ENCODE measurements around the gene CTTNBP2. TPM values are rescaled to one million over a fixed set of nuclear protein-coding genes. Genes with fewer than 3 reads are reported as not detected.

CTTNBP2 gene
- total and polyA plus RNA-seq, 2 of the 4 experiments (the other 2 are of a cell fraction), result 6.6 to 11.3 TPM

DNA sequence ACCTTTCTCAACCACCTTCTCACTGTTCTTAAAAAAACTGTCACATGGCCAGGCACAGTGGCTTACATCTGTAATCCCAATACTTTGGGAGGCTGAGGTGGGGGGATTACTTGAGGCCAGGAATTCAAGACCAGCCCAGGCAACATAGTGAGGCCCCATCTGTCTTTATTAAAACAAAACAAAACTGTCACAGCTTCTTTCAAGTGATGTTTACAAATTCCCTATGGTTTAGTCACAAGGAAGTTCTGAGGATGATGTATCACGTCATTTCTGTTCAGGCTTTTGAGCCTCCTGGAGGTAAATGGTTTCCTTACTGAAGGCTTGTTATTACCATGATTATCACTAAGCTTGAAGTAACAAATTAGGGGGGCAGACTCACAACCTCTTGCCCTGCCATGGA lies 207.2 kb downstream of the CTTNBP2 start:
- in situ Hi-C loops (cut with MboI; ENCODE audit: low sequenced_read_pairs), result no loop called here
- peak overlapping the region; percentile 78; the same call in 1 of the 2 replicates for H3K4ac ChIP-seq (ENCODE audit: low read depth, low read length)
- TF ChIP-seq CHD1 (IDR thresholded peaks at IDR 0.05; ENCODE audit: low read depth, low read length) (no peak), CEBPB (IDR thresholded peaks at IDR 0.05; ENCODE audit: low read depth, low read length) (no peak), FOS (IDR thresholded peaks at IDR 0.05; ENCODE audit: low read depth, low read length) (peak; percentile 48; the same call in 1 of the 2 replicates)
- no peak overlapping the region for H3K4me3 ChIP-seq (ENCODE audit: insufficient read depth, low read depth, low read length)
- peak overlapping the region; percentile 30 to 78; a peak in 3 of 4 replicates for H4K8ac ChIP-seq (ENCODE audit: low read depth in 2 of 2, low read length in 2 of 2)
- H4K5ac ChIP-seq (ENCODE audit: low read depth, low read length), result peak overlapping the region; percentile 80; the same call in 1 of the 2 replicates
- peak overlapping the region; percentile 44; the same call in 1 of the 2 replicates for H3K23ac ChIP-seq (ENCODE audit: low read depth, low read length)
- CTCF ChIA-PET, result no interaction called here
- POLR2A ChIA-PET (ENCODE audit: unreplicated experiment), result no interaction called here
- peak overlapping the region; percentile 51; the same call in 1 of the 2 replicates for H3K27ac ChIP-seq (ENCODE audit: insufficient read depth, low read length)
- peak overlapping the region; percentile 96; the same call in 1 of the 2 replicates for H3K18ac ChIP-seq (ENCODE audit: low read depth, low read length)
- H4K91ac ChIP-seq (ENCODE audit: insufficient read depth, low read depth, low read length), result peak overlapping the region; percentile 92
- dilution Hi-C loops (cut with HindIII; ENCODE audit: low sequenced_read_pairs, unreplicated experiment), result no loop called here
- peak overlapping the region; percentile 85 for H2BK15ac ChIP-seq (ENCODE audit: low read depth, low read length)
- no peak overlapping the region for H2AFZ ChIP-seq (replicated peaks; ENCODE audit: low read length, poor library complexity)
- H3K36me3 ChIP-seq (ENCODE audit: control insufficient read depth, insufficient read depth, low read length), result no peaks in the 10 kb centered on the region
- no TSS peak for BruUV-seq (replicated peaks)
- peak overlapping the region; percentile 90 for H2BK120ac ChIP-seq (ENCODE audit: low read depth, low read length)
- ATAC-seq (ENCODE audit: low read depth) (peak; percentile 63), DNase-seq (peak; percentile 83)
- H2BK5ac ChIP-seq (ENCODE audit: low read depth, low read length, poor library complexity, severe bottlenecking), result peak overlapping the region; percentile 91
- no peaks in the 10 kb centered on the region for H3K79me1 ChIP-seq (ENCODE audit: low read depth in 1 of 2, low read length in 2 of 2)
- H3K9me1 ChIP-seq (ENCODE audit: insufficient read depth, low read length), result peaks cover 7% of the 10 kb centered on the region
- no CpG with 5 or more reads among the region's 1 CpG for WGBS, 2 experiments (ENCODE audit: extremely low coverage in 2 of 2, insufficient read length in 1 of 2)
- H3K56ac ChIP-seq (ENCODE audit: extremely low read depth, insufficient read depth, low read length), result peak overlapping the region; percentile 8; the same call in 1 of the 2 replicates
- H3K4me2 ChIP-seq (ENCODE audit: low read depth, low read length), result peak overlapping the region; percentile 60; the same call in 1 of the 2 replicates
- intact Hi-C loops (cut with micrococcal nuclease), result no loop called here
- no peaks in the 10 kb centered on the region for H3K27me3 ChIP-seq (ENCODE audit: control insufficient read depth, insufficient read depth, low read length)
- H2BK20ac ChIP-seq (ENCODE audit: low read depth, low read length), result peak overlapping the region; percentile 94
- H4K20me1 ChIP-seq (ENCODE audit: insufficient read depth, low read length), result no peaks in the 10 kb centered on the region
- H2AK9ac ChIP-seq (replicated peaks; ENCODE audit: low read depth, low read length, poor library complexity), result no peak overlapping the region
- peaks cover 19% of the 10 kb centered on the region for H3K4me1 ChIP-seq (ENCODE audit: control insufficient read depth, insufficient read depth, low read length)
- H3K9me3 ChIP-seq (ENCODE audit: control insufficient read depth, insufficient read depth, low read length), result no peaks in the 10 kb centered on the region
- H3K9ac ChIP-seq (ENCODE audit: low read depth, low read length), result no peak overlapping the region
- peak overlapping the region; percentile 30 for H2AK5ac ChIP-seq (ENCODE audit: low read depth, low read length)
- H3K14ac ChIP-seq (replicated peaks; ENCODE audit: low read depth, low read length), result peak overlapping the region; percentile 55; the same call in 1 of the 2 replicates
